ENCODE data around the gene RGS9BP. TPM values are rescaled to one million over a fixed set of nuclear protein-coding genes. Genes with fewer than 3 reads are reported as not detected.
A peak's percentile ranks its signal among the peaks of the same experiment; 100 is the strongest.
"Not testable (repeated sequence)": the region's sequence is repeated elsewhere in the genome, so short reads cannot be mapped to it uniquely, and the experiment has no call there.

The RGS9BP gene
- total and polyA plus RNA-seq, 2 experiments from 2014 or later: 0.08 to 0.22 TPM

DNA sequence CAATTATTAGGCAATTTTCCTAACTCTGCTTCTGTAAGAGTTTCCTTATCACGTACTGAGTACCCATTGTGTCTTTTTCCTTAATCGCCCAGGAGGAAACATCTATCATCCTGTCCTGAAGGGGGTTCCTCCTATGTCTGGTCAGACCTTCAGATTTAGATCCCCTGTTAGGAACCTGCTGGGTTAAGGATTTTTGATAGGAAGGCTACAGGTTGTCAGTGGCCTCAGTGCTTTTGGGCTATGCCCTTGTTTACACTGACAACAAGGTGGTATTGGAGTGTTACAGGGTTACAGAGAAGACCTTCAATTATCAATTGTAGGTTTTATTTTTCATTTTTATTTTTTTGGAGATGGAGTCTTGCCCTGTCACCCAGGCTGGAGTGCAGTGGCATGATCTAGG is 19.2 kb downstream of the RGS9BP start:
- H3K9me2 ChIP-seq (ENCODE audit: insufficient read depth); H3K27ac ChIP-seq; H3K9me3 ChIP-seq (ENCODE audit: low read depth); H3K27me3 ChIP-seq (replicated peaks; ENCODE audit: insufficient read depth); DNase-seq; H3K36me3 ChIP-seq (ENCODE audit: low read depth); in situ Hi-C loops (cut with MboI); H2AFZ ChIP-seq: not testable (repeated sequence)
- H3K4me3 ChIP-seq: peak overlapping the region; percentile 80
- H3F3A ChIP-seq (ENCODE audit: insufficient read depth): peaks cover 13% of the 10 kb centered on the region
- H3K4me1 ChIP-seq (ENCODE audit: insufficient read depth): peaks cover 29% of the 10 kb centered on the region
- peak overlapping the region; percentile 51 for H3K4me2 ChIP-seq (ENCODE audit: unreplicated experiment)
- H4K20me1 ChIP-seq (ENCODE audit: insufficient read depth): peaks cover 10% of the 10 kb centered on the region; the same call in 1 of the 2 replicates
- 38 to 51% methylated on average over 2 of the region's 2 CpGs for WGBS, 2 experiments (ENCODE audit: low coverage in 1 of 2, low lambda C conversion rate in 2 of 2, missing lambda C conversion rate in 2 of 2)
- peak overlapping the region; percentile 23; the same call in 1 of the 2 replicates for H3K9ac ChIP-seq
- peaks cover 84% of the 10 kb centered on the region for H3K79me2 ChIP-seq (ENCODE audit: insufficient read depth)

DNA sequence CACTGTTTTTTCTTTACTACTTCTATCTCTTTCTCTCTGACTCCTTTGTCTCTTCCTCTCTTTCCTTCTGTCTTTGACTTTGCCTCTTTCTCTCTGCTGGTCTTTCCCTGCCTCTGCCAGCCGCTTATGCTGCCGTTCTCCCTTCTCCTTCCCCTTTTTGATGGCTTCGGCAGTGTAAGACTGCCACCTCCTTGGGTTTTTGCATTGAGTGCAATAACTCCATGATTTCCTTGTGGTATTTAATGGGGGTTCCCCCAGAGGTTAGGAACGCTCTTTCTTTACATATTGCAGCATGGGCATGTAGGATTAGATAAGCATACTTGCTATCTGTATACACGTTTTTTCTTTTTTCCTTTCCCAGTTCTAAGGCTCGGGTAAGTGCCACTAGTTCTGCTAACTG is 19.9 kb downstream of the RGS9BP start:
- H3K9me3 ChIP-seq (ENCODE audit: low read depth); H3K9me2 ChIP-seq (ENCODE audit: insufficient read depth); H3K4me3 ChIP-seq; DNase-seq; H3K27ac ChIP-seq; H3K9ac ChIP-seq; H2AFZ ChIP-seq; H3K4me2 ChIP-seq (ENCODE audit: unreplicated experiment); H3K36me3 ChIP-seq (ENCODE audit: low read depth); H3F3A ChIP-seq (ENCODE audit: insufficient read depth); H3K27me3 ChIP-seq (replicated peaks; ENCODE audit: insufficient read depth); in situ Hi-C loops (cut with MboI): not testable (repeated sequence)
- H4K20me1 ChIP-seq (ENCODE audit: insufficient read depth): peaks cover 10% of the 10 kb centered on the region; the same call in 1 of the 2 replicates
- WGBS, 2 experiments (ENCODE audit: low coverage in 1 of 2, low lambda C conversion rate in 2 of 2, missing lambda C conversion rate in 2 of 2): 89 to 91% methylated on average over 6 of the region's 6 CpGs
- peaks cover 91% of the 10 kb centered on the region for H3K79me2 ChIP-seq (ENCODE audit: insufficient read depth)
- peaks cover 25% of the 10 kb centered on the region for H3K4me1 ChIP-seq (ENCODE audit: insufficient read depth)

DNA sequence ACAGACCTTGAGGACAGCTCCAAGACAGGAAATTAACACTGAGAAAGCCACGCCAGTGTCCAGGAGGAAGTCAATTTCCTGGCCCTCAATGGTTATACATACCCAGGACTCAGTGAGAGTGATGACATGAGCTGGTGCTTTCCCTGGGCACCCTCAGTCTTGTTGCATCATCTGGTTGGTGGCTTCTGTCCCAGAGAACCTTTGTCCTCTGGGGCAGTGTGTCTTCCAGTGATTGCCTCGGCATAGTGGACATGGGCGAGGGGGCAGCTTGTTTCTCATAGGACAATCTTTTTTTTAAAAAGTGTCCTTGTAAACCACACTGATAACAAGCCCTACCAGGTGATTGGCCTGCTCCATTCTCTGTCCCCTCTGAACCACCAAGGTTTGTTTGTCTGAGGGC is 21.1 kb downstream of the RGS9BP start:
- H3K79me2 ChIP-seq (ENCODE audit: insufficient read depth): peaks cover 96% of the 10 kb centered on the region
- 84 to 88% methylated on average over 3 of the region's 3 CpGs for WGBS, 2 experiments (ENCODE audit: low coverage in 1 of 2, low lambda C conversion rate in 2 of 2, missing lambda C conversion rate in 2 of 2)
- H3K27ac ChIP-seq: not testable (repeated sequence)

DNA sequence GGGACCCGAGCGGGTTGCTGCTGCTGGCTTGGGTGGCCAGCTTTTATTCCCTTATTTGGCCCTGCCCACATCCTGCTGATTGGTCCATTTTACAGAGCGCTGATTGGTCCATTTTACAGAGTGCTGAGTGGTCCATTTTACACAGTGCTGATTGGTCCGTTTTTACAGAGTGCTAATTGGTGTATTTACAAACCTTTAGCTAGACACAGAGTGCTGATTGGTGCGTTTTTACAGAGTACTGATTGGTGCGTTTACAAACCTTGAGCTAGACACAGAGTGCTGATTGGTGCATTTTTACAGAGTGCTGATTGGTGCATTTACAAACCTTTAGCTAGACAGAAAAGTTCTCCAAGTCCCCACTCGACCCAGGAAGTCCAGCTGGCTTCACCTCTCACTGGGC is 24.5 kb downstream of the RGS9BP start:
- H3K79me2 ChIP-seq (ENCODE audit: insufficient read depth): peaks cover 100% of the 10 kb centered on the region
- H3K9me2 ChIP-seq (ENCODE audit: insufficient read depth); H4K20me1 ChIP-seq (ENCODE audit: insufficient read depth); H3K27ac ChIP-seq; H3K9ac ChIP-seq; H3F3A ChIP-seq (ENCODE audit: insufficient read depth); DNase-seq; H2AFZ ChIP-seq; H3K4me1 ChIP-seq (ENCODE audit: insufficient read depth); H3K4me2 ChIP-seq (ENCODE audit: unreplicated experiment); in situ Hi-C loops (cut with MboI); H3K4me3 ChIP-seq; H3K9me3 ChIP-seq (ENCODE audit: low read depth); H3K27me3 ChIP-seq (replicated peaks; ENCODE audit: insufficient read depth): not testable (repeated sequence)
- peaks cover 18% of the 10 kb centered on the region for H3K36me3 ChIP-seq (ENCODE audit: low read depth)
- 90 to 98% methylated on average over 7 of the region's 7 CpGs for WGBS, 2 experiments (ENCODE audit: low coverage in 1 of 2, low lambda C conversion rate in 2 of 2, missing lambda C conversion rate in 2 of 2)

More for the DNA sequence above, 21.1 kb downstream of the RGS9BP start:
- DNase-seq; H2AFZ ChIP-seq; H3F3A ChIP-seq (ENCODE audit: insufficient read depth); in situ Hi-C loops (cut with MboI); H3K27me3 ChIP-seq (replicated peaks; ENCODE audit: insufficient read depth); H3K36me3 ChIP-seq (ENCODE audit: low read depth); H3K9ac ChIP-seq; H3K4me3 ChIP-seq; H3K9me2 ChIP-seq (ENCODE audit: insufficient read depth); H3K9me3 ChIP-seq (ENCODE audit: low read depth); H3K4me2 ChIP-seq (ENCODE audit: unreplicated experiment): not testable (repeated sequence)
- Histone ChIP-seq H3K4me1 (ENCODE audit: insufficient read depth) (peaks cover 16% of the 10 kb centered on the region), H4K20me1 (ENCODE audit: insufficient read depth) (peaks cover 10% of the 10 kb centered on the region; the same call in 1 of the 2 replicates)

DNA sequence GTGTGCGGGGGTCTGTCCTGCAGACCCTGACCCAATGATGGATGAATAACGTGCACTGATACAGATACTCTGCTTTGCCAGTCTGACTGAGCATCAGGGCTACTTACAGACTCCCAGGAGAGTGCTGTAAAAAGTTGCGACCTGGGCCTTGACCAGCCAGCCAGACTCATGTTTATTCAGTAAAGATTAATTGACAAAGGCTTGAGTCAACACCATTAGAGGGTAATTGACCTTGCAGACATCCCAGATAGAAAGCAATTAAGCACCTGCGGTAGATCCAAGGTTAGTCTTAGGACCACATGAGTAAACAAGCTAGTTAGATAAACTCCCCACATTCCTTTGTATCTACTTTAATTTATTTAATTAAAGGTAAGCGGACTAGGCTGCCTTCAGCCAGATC is 26.4 kb downstream of the RGS9BP start:
- DNase-seq: no peak
- H3K9me2 ChIP-seq (ENCODE audit: insufficient read depth): no peaks in the 10 kb centered on the region
- TF ChIP-seq EZH2 (IDR thresholded peaks at IDR 0.05; ENCODE audit: insufficient read depth, poor library complexity, severe bottlenecking): no peak
- no peak for TF ChIP-seq EZH2phosphoT487 (IDR thresholded peaks at IDR 0.05; ENCODE audit: insufficient read depth, low read depth)
- H3K4me3 ChIP-seq: no peak overlapping the region
- peaks cover 100% of the 10 kb centered on the region for H3K79me2 ChIP-seq (ENCODE audit: insufficient read depth)
- no peak overlapping the region for H3K9ac ChIP-seq
- peaks cover 23% of the 10 kb centered on the region for H3K36me3 ChIP-seq (ENCODE audit: low read depth)
- H2AFZ ChIP-seq: no peak overlapping the region
- no peak overlapping the region for H3K4me2 ChIP-seq (ENCODE audit: unreplicated experiment)
- H3K9me3 ChIP-seq (ENCODE audit: low read depth): no peaks in the 10 kb centered on the region
- WGBS, 2 experiments (ENCODE audit: low coverage in 1 of 2, low lambda C conversion rate in 2 of 2, missing lambda C conversion rate in 2 of 2): 96 to 99% methylated on average over 5 of the region's 5 CpGs
- no peaks in the 10 kb centered on the region; the same call in 1 of the 2 replicates for H4K20me1 ChIP-seq (ENCODE audit: insufficient read depth)
- in situ Hi-C loops (cut with MboI): no loop called here
- H3F3A ChIP-seq (ENCODE audit: insufficient read depth): no peaks in the 10 kb centered on the region
- no peaks in the 10 kb centered on the region for H3K27me3 ChIP-seq (replicated peaks; ENCODE audit: insufficient read depth)
- no peaks in the 10 kb centered on the region for H3K4me1 ChIP-seq (ENCODE audit: insufficient read depth)
- no peak overlapping the region for H3K27ac ChIP-seq

DNA sequence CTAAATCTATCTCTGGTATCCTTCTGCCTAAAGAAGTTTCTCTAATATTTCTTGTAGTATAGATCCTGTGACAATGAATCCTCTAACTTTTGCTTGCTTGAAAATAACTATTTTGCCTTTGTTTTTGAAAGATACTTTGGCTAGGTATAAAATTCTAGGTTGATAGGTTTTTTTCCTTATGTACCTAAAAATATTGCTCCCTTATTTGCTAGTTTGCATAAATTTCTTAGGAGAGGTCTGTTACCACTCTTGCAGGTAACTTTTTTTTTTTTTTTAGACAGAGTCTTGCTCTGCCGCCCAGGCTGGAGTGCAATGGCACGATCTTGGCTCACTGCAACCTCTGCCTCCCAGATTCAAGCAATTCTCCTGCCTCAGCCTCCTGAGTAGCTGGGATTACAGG is 28.4 kb downstream of the RGS9BP start:
- H3K27ac ChIP-seq; H3K9ac ChIP-seq; H3K4me1 ChIP-seq (ENCODE audit: insufficient read depth); H3K9me2 ChIP-seq (ENCODE audit: insufficient read depth); H2AFZ ChIP-seq; H4K20me1 ChIP-seq (ENCODE audit: insufficient read depth); H3K4me2 ChIP-seq (ENCODE audit: unreplicated experiment); H3K4me3 ChIP-seq; H3K27me3 ChIP-seq (replicated peaks; ENCODE audit: insufficient read depth); in situ Hi-C loops (cut with MboI); DNase-seq; H3K9me3 ChIP-seq (ENCODE audit: low read depth); H3F3A ChIP-seq (ENCODE audit: insufficient read depth): not testable (repeated sequence)
- Histone ChIP-seq H3K36me3 (ENCODE audit: low read depth) (peaks cover 23% of the 10 kb centered on the region), H3K79me2 (ENCODE audit: insufficient read depth) (peaks cover 96% of the 10 kb centered on the region)
- 94 to 100% methylated on average over 2 of the region's 2 CpGs for WGBS, 2 experiments (ENCODE audit: low coverage in 1 of 2, low lambda C conversion rate in 2 of 2, missing lambda C conversion rate in 2 of 2)
